ENCODE measurements around the gene ZDHHC23.

Gene ZDHHC23

GRCh38 chr3:113947372-113948014, at the start of gene ZDHHC23:
ZDHHC23 (plus strand) TSS chr3:113948013; CDS start chr3:113948803, 790 bp downstream.
- ChIA-PET POLR2A (no interaction called here), CTCF (no interaction called here)
- no peaks in the 10 kb centered on the region for H3K4me1 ChIP-seq (ENCODE audit: control insufficient read depth, insufficient read depth, low read length)
- TF ChIP-seq AEBP2 (tag by site-specific recombination; IDR thresholded peaks at IDR 0.05; ENCODE audit: borderline replicate concordance), result no peak
- 0 out of 2 replicates have a peak, but pooled peaks have one; percentile 12 for TF ChIP-seq PRDM1 (tag by site-specific recombination; IDR thresholded peaks at IDR 0.05)
- no peak for TF ChIP-seq ZFP41 (tag by site-specific recombination; IDR thresholded peaks at IDR 0.05; ENCODE audit: borderline replicate concordance)
- peak; percentile 49 for TF ChIP-seq ZNF341 (tag by site-specific recombination; IDR thresholded peaks at IDR 0.05; ENCODE audit: low read depth)
- TF ChIP-seq ZEB2 (tag by site-specific recombination; IDR thresholded peaks at IDR 0.05), result 0 out of 2 replicates have a peak, but pooled peaks have one; percentile 19
- 0 out of 2 replicates have a peak, but pooled peaks have one; percentile 36 for TF ChIP-seq ZFP69B (tag by site-specific recombination; IDR thresholded peaks at IDR 0.05)
- TF ChIP-seq ZNF239 (tag by site-specific recombination; IDR thresholded peaks at IDR 0.05), result no peak
- 0 out of 2 replicates have a peak, but pooled peaks have one; percentile 12 for TF ChIP-seq SP3 (tag by site-specific recombination; IDR thresholded peaks at IDR 0.05)
- TF ChIP-seq YY1 (tag by site-specific recombination; IDR thresholded peaks at IDR 0.05), result no peak
- TF ChIP-seq PRDM10 (tag by site-specific recombination; IDR thresholded peaks at IDR 0.05), result peak; percentile 40
- TF ChIP-seq PRDM6 (tag by site-specific recombination; IDR thresholded peaks at IDR 0.05), result no peak
- no peak for TF ChIP-seq ZNF670 (tag by site-specific recombination; IDR thresholded peaks at IDR 0.05; ENCODE audit: low read depth)
- peak; percentile 87 for TF ChIP-seq SCRT2 (tag by site-specific recombination; IDR thresholded peaks at IDR 0.05)
- TF ChIP-seq ZBTB11 (tag by site-specific recombination; conservative IDR thresholded peaks at IDR 0.05; ENCODE audit: low read depth), result 0 out of 2 replicates have a peak, but pooled peaks have one; percentile 34
- TF ChIP-seq HOXC10 (CRISPR knock-in tag; IDR thresholded peaks at IDR 0.05), result no peak
- TF ChIP-seq ZNF626 (tag by site-specific recombination; IDR thresholded peaks at IDR 0.05), result no peak
- no peak for TF ChIP-seq ZNF837 (tag by site-specific recombination; IDR thresholded peaks at IDR 0.05)
- peak; percentile 67 for TF ChIP-seq ZBTB20 (tag by site-specific recombination; IDR thresholded peaks at IDR 0.05)
- TF ChIP-seq SCRT1 (tag by site-specific recombination; IDR thresholded peaks at IDR 0.05; ENCODE audit: borderline replicate concordance), result peak; percentile 27; the same call in 1 of the 2 replicates
- TF ChIP-seq IKZF3 (tag by site-specific recombination; IDR thresholded peaks at IDR 0.05), result peak; percentile 91
- TF ChIP-seq ZNF335 (tag by site-specific recombination; conservative IDR thresholded peaks at IDR 0.05), result peak; percentile 74
- no peak for TF ChIP-seq ZNF571 (tag by site-specific recombination; IDR thresholded peaks at IDR 0.05)
- peak within 1 kb of the TSS; percentile 49; the same call in 1 of the 2 replicates for H3K27ac ChIP-seq (ENCODE audit: extremely low read depth, low read depth, low read length)
- H3K36me3 ChIP-seq (ENCODE audit: control insufficient read depth in 2 of 2, insufficient read depth in 1 of 2, low read length in 2 of 2), result peaks cover 0 to 4% of the 10 kb centered on the region in 2 experiments; a peak in 1 of 3 replicates
- H3K9me3 ChIP-seq (ENCODE audit: control insufficient read depth, insufficient read depth, low read depth, low read length), result no peaks in the 10 kb centered on the region
- H3K4me3 ChIP-seq (ENCODE audit: low read depth, low read length), result peak within 1 kb of the TSS; percentile 64

All from HEK293 (cell line).